ENCODE measurements around the gene CLSTN2.

The CLSTN2 gene

DNA sequence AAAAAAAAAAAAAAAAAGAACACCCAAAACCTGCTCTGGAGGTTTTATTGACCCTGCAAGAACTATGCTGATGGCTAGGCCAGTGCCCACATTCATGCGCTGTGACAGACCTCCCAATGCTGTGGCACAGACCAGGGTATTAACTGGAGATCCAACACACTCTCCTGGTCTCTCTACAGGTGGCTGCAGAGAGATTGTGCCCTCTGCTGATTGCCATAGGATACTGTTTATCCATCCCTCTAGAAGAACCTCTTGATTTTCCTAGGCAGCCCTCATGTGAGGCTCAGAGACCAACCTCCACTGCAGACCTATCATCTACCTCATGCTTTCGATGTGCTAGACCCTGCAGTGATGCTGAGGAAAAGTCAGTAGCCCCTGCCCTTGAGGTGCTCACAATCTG, 617.4 kb downstream of the CLSTN2 start:
- DNase-seq (ENCODE audit: low spot score): no peak

GRCh38 chr3:140552898-140553297, 617.9 kb downstream of the CLSTN2 start:
- DNase-seq (ENCODE audit: low spot score): no peak

- no peak for DNase-seq (ENCODE audit: low spot score)
These were observed 618.6 kb downstream of the CLSTN2 start for GRCh38 chr3:140553591-140553990.

DNA sequence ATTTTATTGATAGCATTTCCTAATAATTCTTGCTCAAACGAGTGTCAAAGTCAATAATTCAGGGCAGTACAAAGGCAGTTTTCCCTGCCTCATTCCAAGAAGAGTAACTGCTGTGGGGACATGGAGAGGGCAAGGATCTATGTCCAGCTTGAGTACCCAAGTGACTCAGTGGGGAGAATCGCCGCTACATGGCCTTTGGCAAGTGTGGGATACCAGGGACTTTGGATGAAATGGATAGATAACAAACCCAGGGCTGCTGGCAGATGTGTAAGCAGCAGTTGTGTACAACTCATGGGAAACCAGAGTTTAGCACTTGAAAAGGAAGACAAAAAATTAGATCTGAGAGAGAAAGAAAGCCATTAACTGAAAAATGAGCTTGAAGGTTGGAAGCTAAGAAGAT, 620.7 kb downstream of the CLSTN2 start:
- no peak for DNase-seq (ENCODE audit: low spot score)

- DNase-seq (ENCODE audit: low spot score): no peak
These were observed 622.5 kb downstream of the CLSTN2 start for GRCh38 chr3:140557476-140557875.

DNA sequence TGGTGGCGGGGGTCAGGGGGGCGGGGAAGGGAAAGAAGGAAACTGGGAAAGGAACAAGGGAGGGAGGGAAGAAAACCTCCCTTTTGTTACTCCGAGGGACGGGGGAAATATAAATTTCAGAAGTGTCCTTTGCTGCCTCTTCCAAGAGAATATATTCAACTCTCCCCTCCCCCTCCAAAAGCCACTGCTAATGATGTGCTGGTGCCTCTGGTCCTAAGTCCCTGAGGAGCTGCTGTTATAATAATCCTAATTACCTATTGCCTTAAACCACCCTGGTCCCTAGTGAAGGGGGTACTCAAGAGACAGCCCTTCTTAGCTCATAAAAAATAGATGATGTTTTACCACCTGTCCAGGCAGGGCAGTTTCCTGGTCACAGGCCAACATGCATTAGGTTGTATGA, 624.6 kb downstream of the CLSTN2 start:
- no peak for DNase-seq (ENCODE audit: low spot score)

DNA sequence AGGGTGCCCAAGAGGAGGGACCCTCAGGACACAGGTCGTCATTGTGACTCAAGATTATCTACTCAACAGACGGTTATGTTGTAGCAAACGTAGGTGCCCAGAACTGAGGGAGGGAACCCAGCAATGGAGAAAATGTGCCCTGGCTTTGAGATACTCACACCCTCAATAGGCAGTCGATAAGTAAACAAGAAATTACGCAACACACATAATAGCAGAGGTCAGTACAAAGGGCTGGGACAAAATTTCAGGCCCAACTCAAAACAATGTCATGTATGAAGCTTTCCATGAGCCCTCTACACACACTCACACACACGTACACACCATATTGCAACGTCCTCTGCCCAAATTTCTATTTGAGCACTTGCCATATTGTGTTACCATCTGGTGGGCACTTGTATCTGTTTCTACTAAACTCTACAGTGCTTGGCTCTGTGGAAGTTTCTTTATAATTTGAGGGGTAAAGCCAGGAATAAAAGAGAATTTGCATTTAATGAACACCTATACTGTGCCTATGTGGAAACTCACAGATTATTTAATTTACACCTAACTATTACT, 628.3 kb downstream of the CLSTN2 start:
- DNase-seq (ENCODE audit: low spot score): no peak

DNA sequence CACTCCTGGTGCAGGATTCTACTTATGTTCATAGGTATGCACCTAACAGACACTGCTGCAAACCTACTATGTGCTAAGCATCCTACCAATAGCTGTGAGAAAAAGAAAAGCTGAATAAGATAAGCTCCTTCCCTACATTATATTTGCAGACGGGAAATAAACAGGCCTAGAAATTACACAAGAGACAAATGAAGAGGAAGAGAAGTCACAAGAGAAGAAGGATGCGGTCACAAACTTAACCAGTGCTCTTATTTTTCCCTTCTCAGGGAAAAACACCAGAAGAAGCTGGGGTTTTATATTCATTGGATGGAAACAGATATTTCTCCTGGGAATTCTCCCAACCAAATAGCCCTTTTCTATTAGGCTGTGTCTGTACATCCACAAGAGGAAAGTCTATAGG, 633.1 kb downstream of the CLSTN2 start:
- DNase-seq (ENCODE audit: low spot score): no peak

DNA sequence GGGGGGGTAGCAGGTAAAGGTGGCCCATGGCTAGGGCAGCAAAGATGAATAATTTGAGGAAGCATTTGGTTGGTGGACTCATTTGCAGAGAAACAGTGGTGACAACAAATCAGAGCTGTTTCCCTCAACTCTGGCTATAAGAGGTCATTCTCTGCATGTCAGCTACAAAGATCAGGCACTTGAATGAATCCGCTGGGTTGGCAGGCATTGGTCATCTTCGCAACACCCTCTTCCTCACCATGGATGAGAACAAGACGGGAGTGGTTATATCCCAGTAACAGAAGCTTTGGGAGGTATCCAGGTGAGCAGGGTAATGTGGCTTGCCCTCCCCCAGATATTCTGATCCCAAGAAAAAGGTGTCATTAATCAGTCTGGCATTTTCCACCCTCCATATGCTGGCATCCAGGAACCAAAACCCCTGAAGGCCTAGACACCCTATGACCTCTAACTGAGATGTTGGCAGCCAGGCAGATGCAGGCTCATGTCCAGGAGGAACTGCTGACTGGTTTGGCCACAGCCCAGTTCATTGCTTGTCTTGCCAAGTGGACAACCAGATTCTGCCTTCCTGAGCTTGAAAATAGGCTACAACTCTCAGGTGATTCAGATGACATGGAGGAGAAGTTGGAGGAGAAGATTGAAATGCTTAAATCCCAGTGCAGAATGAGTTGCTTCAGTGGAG, 634.0 kb downstream of the CLSTN2 start:
- no peak for DNase-seq (ENCODE audit: low spot score)

GRCh38 chr3:140570602-140571001, 635.6 kb downstream of the CLSTN2 start:
- no peak for DNase-seq (ENCODE audit: low spot score)

DNA sequence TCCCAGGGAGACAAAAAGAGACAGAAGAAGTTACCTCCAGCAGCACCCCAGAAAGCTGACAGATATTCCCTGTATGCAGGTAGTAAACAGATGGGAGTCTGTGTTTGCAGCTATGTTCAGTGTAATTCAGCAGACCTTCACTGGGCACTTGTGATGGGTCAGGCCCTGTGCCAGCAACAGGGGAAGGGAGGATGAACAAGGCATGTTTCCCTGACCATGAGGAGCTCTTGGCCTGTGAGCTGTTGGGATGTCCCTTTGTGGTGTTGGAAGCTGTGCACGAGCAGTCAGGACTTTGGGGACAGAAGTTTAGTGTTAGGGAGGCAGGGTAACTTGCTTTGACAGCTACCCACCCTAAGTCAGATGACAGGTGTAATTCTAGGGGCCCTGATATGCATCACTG, 636.9 kb downstream of the CLSTN2 start:
- no peak for DNase-seq (ENCODE audit: low spot score)

- no peak for DNase-seq (ENCODE audit: low spot score)
These were observed 637.3 kb downstream of the CLSTN2 start for GRCh38 chr3:140572334-140572733.

- DNase-seq (ENCODE audit: low spot score): no peak
These were observed 638.0 kb downstream of the CLSTN2 start for GRCh38 chr3:140573011-140573410.

- DNase-seq (ENCODE audit: low spot score): no peak
These were observed 639.4 kb downstream of the CLSTN2 start for GRCh38 chr3:140574375-140574774.

DNA sequence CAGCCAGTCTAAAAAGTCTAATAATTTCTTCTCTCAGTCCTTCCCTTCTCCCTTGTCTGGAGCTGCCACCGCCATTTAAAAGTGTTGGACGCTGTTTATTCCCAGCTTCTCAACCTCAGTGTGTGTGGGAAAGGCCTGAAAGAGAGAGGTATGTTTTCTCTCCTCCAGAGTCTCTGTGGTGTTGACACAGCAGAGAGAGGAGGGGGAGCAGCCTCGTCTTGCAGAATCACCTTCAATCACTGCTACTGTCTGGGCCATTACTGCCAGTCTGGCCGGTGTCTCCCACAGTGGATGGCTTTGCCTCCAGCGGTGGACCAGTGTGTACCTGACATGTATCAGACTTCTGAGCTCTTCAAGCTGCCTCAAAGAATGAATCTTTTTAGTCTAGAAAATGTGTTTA, 641.5 kb downstream of the CLSTN2 start:
- no peak for DNase-seq (ENCODE audit: low spot score)

- no peak for DNase-seq (ENCODE audit: low spot score)
These were observed 642.9 kb downstream of the CLSTN2 start for GRCh38 chr3:140577911-140578310.

DNA sequence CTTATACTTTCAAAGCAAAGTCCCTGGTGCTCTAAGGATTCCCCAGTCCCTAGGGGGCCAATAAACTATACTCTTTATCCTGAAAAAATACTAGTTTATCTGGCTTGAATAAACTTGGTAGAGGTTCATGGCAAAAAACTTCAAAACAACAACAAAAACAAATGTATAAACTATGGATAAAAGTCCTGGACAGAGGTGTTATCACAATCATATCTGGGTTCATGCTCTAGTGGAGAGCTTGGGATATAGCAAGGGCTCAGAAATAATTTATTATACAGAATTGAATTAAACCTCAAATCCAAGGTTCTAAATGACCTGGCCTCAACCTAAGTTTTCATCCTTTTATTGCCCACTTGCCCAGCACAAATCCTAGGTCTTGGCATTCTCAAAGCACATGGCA, 644.3 kb downstream of the CLSTN2 start:
- DNase-seq (ENCODE audit: low spot score): no peak

DNA sequence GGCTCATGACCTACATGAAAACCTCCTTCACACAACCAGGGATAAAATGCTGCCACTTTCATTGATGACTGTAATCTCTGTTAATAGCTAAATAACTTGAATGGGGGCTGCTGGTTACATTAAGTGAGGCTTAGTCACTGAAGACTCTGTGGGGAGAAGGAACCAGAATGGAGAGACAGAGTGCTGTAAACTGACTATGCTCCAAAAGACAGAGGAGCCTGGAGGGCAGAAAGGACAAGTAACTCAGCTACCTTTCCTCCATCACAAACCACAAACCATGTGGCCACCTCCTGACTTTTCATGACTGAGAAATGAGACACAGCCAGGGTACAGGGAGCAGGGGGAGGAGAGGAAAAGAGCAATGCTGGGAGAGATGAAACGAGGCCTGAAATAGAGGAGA, 645.8 kb downstream of the CLSTN2 start:
- DNase-seq (ENCODE audit: low spot score): no peak

GRCh38 chr3:140584549-140584948, 649.6 kb downstream of the CLSTN2 start:
- DNase-seq (ENCODE audit: low spot score): no peak

DNA sequence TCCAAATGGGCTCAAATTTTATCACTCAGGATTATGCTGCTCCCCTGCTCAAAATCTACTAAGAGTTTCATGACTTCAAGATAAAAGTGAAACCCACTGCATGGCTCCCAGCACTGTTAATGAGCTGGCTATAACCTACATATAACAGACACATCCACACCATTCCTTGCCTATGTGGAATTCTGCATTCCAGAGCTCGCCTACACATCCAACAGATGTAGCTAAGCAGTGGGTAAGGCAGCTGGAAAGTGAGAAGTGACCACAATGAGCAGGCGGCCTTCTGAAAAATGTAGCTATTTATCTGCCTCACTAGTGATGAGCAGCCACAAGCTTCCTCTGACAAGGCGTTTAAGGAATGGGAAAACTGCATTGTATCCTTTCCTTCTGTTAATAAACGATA, 650.8 kb downstream of the CLSTN2 start:
- no peak for DNase-seq (ENCODE audit: low spot score)

GRCh38 chr3:140586311-140586710, 651.3 kb downstream of the CLSTN2 start:
- DNase-seq (ENCODE audit: low spot score): no peak

DNA sequence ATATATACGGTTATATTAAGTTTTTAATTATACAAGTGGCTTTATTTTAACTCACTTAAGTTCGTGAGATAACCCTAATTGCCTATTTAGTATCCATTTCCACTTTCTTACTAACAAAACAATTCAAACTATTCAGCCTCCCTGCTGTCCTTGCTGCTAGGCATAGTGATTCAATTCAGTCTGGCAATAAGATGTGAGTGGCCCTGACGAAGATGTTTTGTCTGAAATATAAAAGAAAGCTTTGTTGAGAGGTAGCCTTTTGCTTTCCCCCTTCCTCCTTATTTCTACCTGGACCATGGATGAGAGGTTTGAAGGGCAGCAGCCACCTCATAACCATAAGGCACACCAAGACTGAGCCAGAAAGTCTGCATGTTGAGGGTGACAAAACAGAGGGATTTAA, 653.6 kb downstream of the CLSTN2 start:
- no peak for DNase-seq (ENCODE audit: low spot score)

GRCh38 chr3:140593766-140594165, 658.8 kb downstream of the CLSTN2 start:
- DNase-seq (ENCODE audit: low spot score): no peak

- DNase-seq (ENCODE audit: low spot score): no peak
These were observed 660.3 kb downstream of the CLSTN2 start for GRCh38 chr3:140595295-140595694.
